Measurements from ENCODE around the gene G2E3.

G2E3 gene

GRCh38 chr14:30645600-30645999, 86.6 kb downstream of the G2E3 start:
- DNase-seq (ENCODE audit: low spot score), result no peak
- no peak for TF ChIP-seq CTCF (IDR thresholded peaks at IDR 0.05; ENCODE audit: extremely low read depth, insufficient read depth, missing control alignments)
- in situ Hi-C loops (cut with MboI; ENCODE audit: low pct_unique_long_range_greater_than_20kb, low sequenced_read_pairs, unreplicated experiment), result no loop called here

DNA sequence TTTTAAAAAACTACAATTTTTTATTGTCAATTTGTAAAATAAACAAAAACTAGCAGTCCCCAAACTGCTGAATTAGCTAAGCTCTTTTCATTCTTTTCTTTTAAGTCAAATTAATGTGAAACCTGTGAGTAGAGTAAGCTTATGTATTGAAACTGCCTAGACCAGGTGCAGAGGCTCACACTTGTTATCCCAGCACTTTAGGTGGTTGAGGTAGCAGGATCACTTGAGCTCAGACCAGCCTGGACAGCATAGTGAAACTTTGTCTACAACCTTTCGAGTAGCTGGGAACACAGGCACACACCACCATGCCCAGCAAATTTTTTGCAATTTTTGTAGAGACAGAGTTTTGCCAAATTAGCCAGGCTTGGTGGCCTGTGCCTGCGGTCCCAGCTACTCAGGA, 89.5 kb downstream of the G2E3 start:
- no peak for DNase-seq (ENCODE audit: low spot score)
- TF ChIP-seq CTCF (IDR thresholded peaks at IDR 0.05; ENCODE audit: extremely low read depth, insufficient read depth, missing control alignments), result no peak
- in situ Hi-C loops (cut with MboI; ENCODE audit: low pct_unique_long_range_greater_than_20kb, low sequenced_read_pairs, unreplicated experiment), result no loop called here

DNA sequence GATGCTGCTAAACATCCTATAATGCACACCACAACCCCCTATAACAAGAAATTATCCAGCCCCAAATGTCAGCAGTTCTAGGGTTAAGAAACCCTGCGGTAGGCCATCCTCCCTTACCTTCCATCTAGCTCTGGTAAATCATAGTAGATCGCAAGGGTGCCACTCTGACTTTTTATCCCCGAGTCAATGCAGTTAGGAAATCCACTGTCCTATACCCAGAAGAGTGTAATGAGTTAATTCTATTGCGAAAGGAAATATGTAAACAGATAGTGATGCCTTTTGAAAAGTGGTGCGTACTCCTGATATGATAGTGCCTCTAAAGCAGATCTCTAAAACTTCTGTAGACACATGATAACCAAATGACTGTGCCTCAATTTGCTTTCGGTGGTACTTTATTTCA, 93.0 kb downstream of the G2E3 start:
- in situ Hi-C loops (cut with MboI; ENCODE audit: low pct_unique_long_range_greater_than_20kb, low sequenced_read_pairs, unreplicated experiment), result loop anchor here (25.0 kb wide), 1 partner anchor 710 kb away; no protein-coding TSS in a partner anchor
- TF ChIP-seq CTCF (IDR thresholded peaks at IDR 0.05; ENCODE audit: extremely low read depth, insufficient read depth, missing control alignments), result no peak
- DNase-seq (ENCODE audit: low spot score), result no peak

DNA sequence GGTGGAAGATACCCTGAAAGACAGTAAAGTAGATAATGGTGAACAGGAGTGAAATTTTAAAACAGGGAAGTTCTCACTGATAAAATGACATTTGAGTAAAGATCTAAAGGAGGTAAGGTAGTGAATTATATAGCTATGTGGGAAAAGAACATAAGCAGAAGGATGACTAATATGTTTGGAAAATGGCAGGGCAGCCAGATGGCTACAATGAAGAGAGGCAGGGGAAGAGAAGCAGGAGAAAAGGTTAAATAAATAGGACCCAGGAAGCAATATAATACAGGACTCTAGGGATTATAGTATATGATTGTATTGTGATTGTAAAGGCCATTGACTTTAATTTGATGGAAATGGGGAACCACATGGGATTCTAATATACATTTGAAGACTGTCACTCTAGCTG, 96.2 kb downstream of the G2E3 start:
- no peak for TF ChIP-seq CTCF (IDR thresholded peaks at IDR 0.05; ENCODE audit: extremely low read depth, insufficient read depth, missing control alignments)
- in situ Hi-C loops (cut with MboI; ENCODE audit: low pct_unique_long_range_greater_than_20kb, low sequenced_read_pairs, unreplicated experiment), result loop anchor here (5.0 to 25.0 kb wide), 2 partner anchors 252 to 707 kb away; no protein-coding TSS in a partner anchor
- DNase-seq (ENCODE audit: low spot score), result no peak

- no peak for TF ChIP-seq CTCF (IDR thresholded peaks at IDR 0.05; ENCODE audit: extremely low read depth, insufficient read depth, missing control alignments)
- in situ Hi-C loops (cut with MboI; ENCODE audit: low pct_unique_long_range_greater_than_20kb, low sequenced_read_pairs, unreplicated experiment), result loop anchor here (5.0 to 25.0 kb wide), 2 partner anchors 252 to 707 kb away; no protein-coding TSS in a partner anchor
- no peak for DNase-seq (ENCODE audit: low spot score)
These were observed 96.7 kb downstream of the G2E3 start for GRCh38 chr14:30655658-30656057.

- TF ChIP-seq CTCF (IDR thresholded peaks at IDR 0.05; ENCODE audit: extremely low read depth, insufficient read depth, missing control alignments), result peak; percentile 72
- in situ Hi-C loops (cut with MboI; ENCODE audit: low pct_unique_long_range_greater_than_20kb, low sequenced_read_pairs, unreplicated experiment), result loop anchor here (5.0 to 25.0 kb wide), 2 partner anchors 251 to 706 kb away; no protein-coding TSS in a partner anchor
- DNase-seq (ENCODE audit: low spot score), result no peak
These were observed 97.3 kb downstream of the G2E3 start for GRCh38 chr14:30656190-30656632.

Measured in GM13977 (cell line).